Right cardiac atrium (tissue), 5 donors: ENCODE data around the gene PDE5A. TPM values are rescaled to one million over a fixed set of nuclear protein-coding genes. Genes with fewer than 3 reads are reported as not detected.

Experiments used
- ATAC-seq, 2 donors: fragments of 200-7000 bp; cut with Tn5 transposase; one replicate each; pipeline versions ENCODE4 v1.8.0 to v1.9.1; 2020; ENCODE audit warnings: moderate library complexity in 2 of 2, mild to moderate bottlenecking in 1 of 2
- DNase-seq, 3 donors: peaks; one replicate each; pipeline ENCODE4 v3.0.0-alpha.2; 2020
- H3K27ac ChIP-seq: one replicate; pipeline ENCODE4 v1.5.1; 2013; ENCODE audit warnings: mild to moderate bottlenecking, low read length, control low read depth, moderate library complexity
- H3K27me3 ChIP-seq: one replicate; pipeline ENCODE4 v1.6.1; 2013; ENCODE audit not compliant: control insufficient read depth, insufficient read depth
- H3K4me1 ChIP-seq: one replicate; pipeline ENCODE4 v1.6.1; 2013; ENCODE audit warnings: low read length; ENCODE audit not compliant: control insufficient read depth, insufficient read depth
- H3K4me3 ChIP-seq: one replicate; pipeline ENCODE4 v1.5.1; 2013; ENCODE audit warnings: low read length, control low read depth
- H3K9me3 ChIP-seq: one replicate; pipeline ENCODE4 v1.6.1; 2013; ENCODE audit warnings: low read length; ENCODE audit not compliant: control insufficient read depth
- WGBS: extraction: QIAGEN DNeasy Blood & Tissue Kit; methylation state at CpG from one replicate; pipeline ENCODE4 v1.1.7; 2013; 5-methylcytosine and 5-hydroxymethylcytosine counted together
- intact Hi-C, 4 donors: fragments of 100-400 bp; cut with DNase I; formaldehyde crosslinking; loops; one replicate each; pipeline versions ENCODE4 v1.11.0 to v1.14.0; 2022 to 2023
- polyA plus RNA-seq: library from polyadenylated mRNA; stranded (reverse); fragments of 200-250 nt; gene quantifications from one replicate; pipeline ENCODE4 v1.2.3, GENCODE V29; 2013
- total RNA-seq, 4 donors: library from RNA; stranded (reverse); fragmentation: NEBNext Ultra II Directional; extraction: Animal tissue kit (Norgen Biotek cat#: 25700); gene quantifications; one replicate each; pipeline ENCODE4 v1.2.1, GENCODE V29; 2021
- donor health status: healthy with polysubstance abuse.
- donor health status: DM: no; HTN: yes; CAD: no.
- donor health status: DM: no; HTN: no; CAD: no.
- donor health status: DM: no; HTN: yes; CAD: no; lungs with severe emphysema.
- donor health status: DM: yes; HTN: yes; CAD: no.

Gene PDE5A
- total and polyA plus RNA-seq, 5 donors = 2.8 to 11.8 (median 9.8) TPM

GRCh38 chr4:119585771-119586170, 42.8 kb downstream of the PDE5A start:
- Histone ChIP-seq H3K27ac (no peak overlapping the region), H3K4me1 (no peaks in the 10 kb centered on the region), H3K9me3 (no peaks in the 10 kb centered on the region), H3K27me3 (no peaks in the 10 kb centered on the region), H3K4me3 (no peak overlapping the region)
- 92% methylated on average over 6 of the region's 6 CpGs for WGBS
- DNase-seq (no peak), ATAC-seq (no peak)
- intact Hi-C loops = no loop called here

- Histone ChIP-seq H3K27me3 (no peaks in the 10 kb centered on the region), H3K9me3 (no peaks in the 10 kb centered on the region), H3K27ac (no peak overlapping the region), H3K4me3 (no peak overlapping the region), H3K4me1 (no peaks in the 10 kb centered on the region)
- ATAC-seq (no peak), DNase-seq (no peak)
- intact Hi-C loops = no loop called here
- WGBS = 79% methylated on average over 3 of the region's 3 CpGs
Measured at GRCh38 chr4:119581190-119581873, 47.3 kb downstream of the PDE5A start.

- H3K27me3 ChIP-seq = no peaks in the 10 kb centered on the region
- no peak overlapping the region for H3K4me3 ChIP-seq
- no peaks in the 10 kb centered on the region for H3K4me1 ChIP-seq
- 81% methylated on average over 3 of the region's 3 CpGs for WGBS
- no peak for DNase-seq
- intact Hi-C loops = no loop called here
- H3K9me3 ChIP-seq = no peaks in the 10 kb centered on the region
- no peak for ATAC-seq
- H3K27ac ChIP-seq = no peak overlapping the region
Measured at GRCh38 chr4:119580293-119580692, 48.3 kb downstream of the PDE5A start.

GRCh38 chr4:119579823-119580222, 48.8 kb downstream of the PDE5A start:
- no peaks in the 10 kb centered on the region for H3K4me1 ChIP-seq
- H3K27me3 ChIP-seq = no peaks in the 10 kb centered on the region
- H3K4me3 ChIP-seq = no peak overlapping the region
- H3K9me3 ChIP-seq = no peaks in the 10 kb centered on the region
- ATAC-seq = no peak
- 79% methylated on average over 5 of the region's 5 CpGs for whole genome bisulfite sequencing
- peak in 1 of 3 donors; percentile 36 for DNase-seq
- intact Hi-C loops = no loop called here
- no peak overlapping the region for H3K27ac ChIP-seq

- H3K27me3 ChIP-seq = no peaks in the 10 kb centered on the region
- intact Hi-C loops = no loop called here
- H3K9me3 ChIP-seq = no peaks in the 10 kb centered on the region
- WGBS = 61% methylated on average over 5 of the region's 5 CpGs
- peaks cover 2% of the 10 kb centered on the region for H3K4me1 ChIP-seq
- no peak for ATAC-seq
- DNase-seq = no peak
- H3K4me3 ChIP-seq = no peak overlapping the region
- H3K27ac ChIP-seq = no peak overlapping the region
Measured at GRCh38 chr4:119570401-119570800, 58.2 kb downstream of the PDE5A start.

- no peaks in the 10 kb centered on the region for H3K9me3 ChIP-seq
- ATAC-seq (no peak), DNase-seq (no peak)
- no peak overlapping the region for H3K4me3 ChIP-seq
- H3K4me1 ChIP-seq = no peaks in the 10 kb centered on the region
- no peak overlapping the region for H3K27ac ChIP-seq
- H3K27me3 ChIP-seq = no peaks in the 10 kb centered on the region
- intact Hi-C loops = loop anchor here in 2 of 4 donors (10.0 kb wide), 1 partner anchor 491 kb away; no protein-coding TSS in a partner anchor
Measured at GRCh38 chr4:119564106-119564505, 64.5 kb downstream of the PDE5A start.

GRCh38 chr4:119559044-119559647, 69.5 kb downstream of the PDE5A start:
- Histone ChIP-seq H3K27me3 (no peaks in the 10 kb centered on the region), H3K27ac (no peak overlapping the region), H3K9me3 (no peaks in the 10 kb centered on the region), H3K4me1 (no peaks in the 10 kb centered on the region), H3K4me3 (no peak overlapping the region)
- intact Hi-C loops = loop anchor here in 2 of 4 donors (5.0 to 10.0 kb wide), 2 partner anchors 66 to 493 kb away; partner anchors contain the start of gene PDE5A (in 1 of the 2)
- no peak for ATAC-seq
- DNase-seq = no peak

GRCh38 chr4:119550857-119551532, 77.6 kb downstream of the PDE5A start:
- Histone ChIP-seq H3K27me3 (no peaks in the 10 kb centered on the region), H3K4me3 (no peak overlapping the region), H3K4me1 (no peaks in the 10 kb centered on the region), H3K27ac (no peak overlapping the region), H3K9me3 (no peaks in the 10 kb centered on the region)
- ATAC-seq (no peak), DNase-seq (no peak)
- 84% methylated on average over 2 of the region's 2 CpGs for WGBS
- intact Hi-C loops = loop anchor here in 1 of 4 donors (10.0 kb wide), 1 partner anchor 74 kb away; the partner anchor contains the start of gene PDE5A

- Histone ChIP-seq H3K9me3 (no peaks in the 10 kb centered on the region), H3K27me3 (no peaks in the 10 kb centered on the region), H3K4me1 (no peaks in the 10 kb centered on the region), H3K27ac (no peak overlapping the region), H3K4me3 (no peak overlapping the region)
- ATAC-seq (no peak), DNase-seq (no peak)
- intact Hi-C loops = loop anchor here in 1 of 4 donors (10.0 kb wide), 1 partner anchor 75 kb away; the partner anchor contains the start of gene PDE5A
- WGBS = 60% methylated on average over 3 of the region's 3 CpGs
Measured at GRCh38 chr4:119549639-119550038, 79.0 kb downstream of the PDE5A start.

GRCh38 chr4:119543779-119544178, 84.8 kb downstream of the PDE5A start:
- Histone ChIP-seq H3K27me3 (no peaks in the 10 kb centered on the region), H3K4me3 (no peak overlapping the region), H3K4me1 (peaks cover 3% of the 10 kb centered on the region), H3K9me3 (no peaks in the 10 kb centered on the region), H3K27ac (peak overlapping the region; percentile 6)
- WGBS = 73% methylated on average over 4 of the region's 4 CpGs
- no peak for DNase-seq
- intact Hi-C loops = no loop called here
- no peak for ATAC-seq

- Histone ChIP-seq H3K27me3 (no peaks in the 10 kb centered on the region), H3K4me1 (peaks cover 3% of the 10 kb centered on the region), H3K27ac (no peak overlapping the region), H3K4me3 (no peak overlapping the region), H3K9me3 (no peaks in the 10 kb centered on the region)
- no peak for ATAC-seq
- intact Hi-C loops = no loop called here
- WGBS = 78% methylated on average over 1 of the region's 1 CpG
- DNase-seq = no peak
Measured at GRCh38 chr4:119543187-119543586, 85.4 kb downstream of the PDE5A start.
